Globus pallidus (tissue), 1 donor: ENCODE data around the gene EXD3.
"Not testable (repeated sequence)": the region's sequence is repeated elsewhere in the genome, so short reads cannot be mapped to it uniquely, and the experiment has no call there.

Experiments
- DNase-seq: peaks from one replicate; pipeline ENCODE4 v3.0.0-alpha.2; 2015; ENCODE audit warnings: low spot score

EXD3 gene

DNA sequence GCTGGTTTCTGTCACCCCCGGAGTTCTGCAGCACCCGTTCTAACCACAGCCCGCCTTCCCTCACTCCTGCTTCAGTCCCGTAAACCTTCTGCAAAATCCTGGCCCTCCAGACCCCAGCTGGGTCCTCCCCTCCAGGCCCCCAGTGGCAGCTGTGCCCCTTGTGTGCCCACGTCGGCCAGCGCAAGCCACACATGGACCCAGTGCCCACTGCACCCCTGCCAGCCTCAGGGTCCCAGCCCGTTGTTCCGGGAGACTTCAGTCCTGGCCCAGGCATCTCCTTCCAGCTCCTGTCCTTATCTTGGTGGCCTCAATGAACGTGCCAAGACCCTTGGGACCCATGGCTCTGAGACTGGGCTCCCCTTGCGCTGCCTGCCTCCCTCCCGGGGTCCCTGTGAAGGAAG lies 43.2 kb downstream of the EXD3 start:
- DNase-seq: no peak

DNA sequence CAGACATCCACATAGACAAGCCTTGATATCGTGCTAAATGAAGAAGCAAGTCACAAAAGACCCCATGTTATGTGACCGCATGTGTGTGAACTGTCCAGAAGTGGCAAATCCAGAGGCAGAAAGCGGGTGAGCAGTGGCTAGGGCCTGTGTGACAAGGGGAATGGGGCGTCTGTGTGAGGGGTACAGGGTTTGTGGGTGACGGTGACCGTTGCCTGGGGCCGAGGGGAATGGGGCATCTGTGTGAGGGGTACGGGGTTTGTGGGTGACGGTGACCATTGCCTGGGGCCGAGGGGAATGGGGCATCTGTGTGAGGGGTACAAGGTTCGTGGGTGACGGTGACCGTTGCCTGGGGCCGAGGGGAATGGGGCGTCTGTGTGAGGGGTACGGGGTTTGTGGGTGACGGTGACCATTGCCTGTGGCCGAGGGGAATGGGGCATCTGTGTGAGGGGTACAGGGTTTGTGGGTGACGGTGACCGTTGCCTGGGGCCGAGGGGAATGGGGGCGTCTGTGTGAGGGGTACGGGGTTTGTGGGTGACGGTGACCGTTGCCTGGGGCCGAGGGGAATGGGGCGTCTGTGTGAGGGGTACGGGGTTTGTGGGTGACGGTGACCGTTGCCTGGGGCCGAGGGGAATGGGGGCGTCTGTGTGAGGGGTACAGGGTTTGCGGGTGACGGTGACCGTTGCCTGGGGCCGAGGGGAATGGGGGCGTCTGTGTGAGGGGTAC lies 44.1 kb downstream of the EXD3 start:
- DNase-seq: not testable (repeated sequence)

DNA sequence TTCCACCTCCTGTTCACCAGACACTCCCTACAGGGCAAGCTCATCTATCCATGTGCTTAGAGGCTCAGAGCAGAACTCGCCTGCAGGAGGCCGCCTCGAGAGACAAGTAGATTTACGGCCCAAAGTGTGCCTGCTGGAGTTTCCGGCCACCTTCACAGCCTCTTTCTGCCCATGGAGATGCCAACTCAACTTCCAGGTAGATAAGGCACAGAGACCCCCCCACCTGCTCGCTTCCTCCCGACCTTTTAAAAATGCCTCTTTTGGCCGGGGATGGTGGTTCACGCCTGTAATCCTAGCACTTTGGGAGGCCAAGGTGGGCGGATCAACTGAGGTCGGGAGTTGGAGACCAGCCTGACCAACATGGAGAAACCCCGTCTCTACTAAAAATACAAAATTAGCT lies 46.6 kb downstream of the EXD3 start:
- DNase-seq: no peak

DNA sequence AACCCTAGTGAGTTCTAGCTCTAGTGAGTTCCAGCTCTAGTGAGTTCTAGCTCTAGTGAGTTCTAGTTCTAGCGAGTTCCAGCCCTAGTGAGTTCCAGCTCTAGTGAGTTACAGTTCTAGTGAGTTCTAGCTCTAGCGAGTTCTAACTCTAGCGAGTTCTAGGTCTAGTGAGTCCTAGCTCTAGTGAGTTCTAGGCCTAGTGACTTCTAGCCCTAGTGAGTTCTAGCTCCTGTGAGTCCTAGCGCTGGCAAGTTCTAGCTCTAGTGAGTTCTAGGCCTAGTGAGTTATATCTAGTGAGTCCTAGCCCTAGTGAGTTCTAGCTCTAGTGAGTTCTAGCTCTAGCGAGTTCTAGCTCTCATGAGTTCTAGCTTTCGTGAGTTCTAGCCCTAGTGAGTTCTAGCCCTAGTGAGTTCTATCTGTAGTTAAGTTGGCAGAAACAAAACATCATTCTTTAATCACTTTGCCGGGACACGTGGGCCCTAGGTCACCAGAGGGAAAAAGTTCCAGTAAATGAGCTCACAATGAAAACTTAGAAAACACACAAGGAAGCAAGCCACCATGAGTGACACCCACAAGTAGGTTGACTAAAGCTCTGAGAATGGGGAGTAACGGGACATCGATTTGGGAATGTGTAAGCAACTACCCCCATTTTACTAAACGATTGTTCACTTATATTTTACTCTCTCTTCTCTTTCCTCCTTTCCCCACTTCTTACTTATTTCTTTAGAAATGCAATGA lies 47.5 kb downstream of the EXD3 start:
- DNase-seq: no peak

DNA sequence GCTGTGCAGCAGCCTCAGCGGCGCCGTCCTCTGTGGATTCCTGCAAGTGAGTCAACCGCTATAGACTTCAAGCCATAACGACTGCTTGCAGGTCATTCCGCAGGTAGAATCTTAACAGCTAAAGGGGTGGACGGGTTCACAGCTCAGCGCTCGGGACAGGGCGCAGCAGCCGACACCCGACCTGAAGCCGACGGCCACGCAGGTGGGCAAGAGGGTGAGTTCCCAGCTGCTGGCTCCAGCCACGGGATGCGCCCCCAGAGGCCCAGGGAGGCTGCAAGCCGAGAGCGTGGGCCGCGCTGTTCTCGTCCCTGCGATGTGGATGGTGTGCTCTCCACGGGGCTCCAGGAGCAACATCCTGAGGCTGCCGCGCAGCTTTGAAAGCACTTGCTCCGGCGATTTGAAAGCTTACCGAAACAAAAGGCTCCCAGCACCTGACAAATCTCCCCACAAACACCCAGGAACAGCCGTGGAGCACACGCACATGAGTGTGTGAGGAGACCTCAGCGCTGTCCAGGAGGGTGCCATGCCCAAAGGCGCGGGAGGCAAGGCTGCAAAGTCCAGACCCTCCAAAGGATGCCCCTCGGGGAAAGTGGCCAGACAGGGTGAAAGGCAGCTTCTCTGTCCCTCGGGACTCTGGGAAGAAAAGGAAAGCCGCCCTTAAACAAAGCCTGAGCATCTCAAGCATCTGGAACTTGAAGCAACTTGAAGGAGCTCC lies 48.7 kb downstream of the EXD3 start:
- DNase-seq: no peak

DNA sequence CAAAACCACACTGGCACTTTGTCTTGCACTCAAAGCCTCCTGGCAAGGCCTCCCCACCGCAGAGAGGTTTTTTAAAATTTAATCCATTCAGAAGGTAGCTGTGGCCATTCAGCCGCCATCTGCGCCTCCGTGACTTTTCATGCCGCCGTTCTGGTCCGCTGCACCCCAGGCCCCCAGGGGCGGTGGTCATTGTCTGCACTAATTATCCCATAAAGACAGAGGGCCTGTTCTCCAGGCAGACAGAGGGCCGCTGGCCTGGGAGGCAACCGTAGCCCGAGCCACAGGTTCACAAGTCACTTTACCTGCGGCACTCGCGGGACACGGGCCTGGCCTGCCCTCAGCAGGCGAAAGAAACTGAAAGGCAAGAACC lies 49.4 kb downstream of the EXD3 start:
- no peak for DNase-seq

DNA sequence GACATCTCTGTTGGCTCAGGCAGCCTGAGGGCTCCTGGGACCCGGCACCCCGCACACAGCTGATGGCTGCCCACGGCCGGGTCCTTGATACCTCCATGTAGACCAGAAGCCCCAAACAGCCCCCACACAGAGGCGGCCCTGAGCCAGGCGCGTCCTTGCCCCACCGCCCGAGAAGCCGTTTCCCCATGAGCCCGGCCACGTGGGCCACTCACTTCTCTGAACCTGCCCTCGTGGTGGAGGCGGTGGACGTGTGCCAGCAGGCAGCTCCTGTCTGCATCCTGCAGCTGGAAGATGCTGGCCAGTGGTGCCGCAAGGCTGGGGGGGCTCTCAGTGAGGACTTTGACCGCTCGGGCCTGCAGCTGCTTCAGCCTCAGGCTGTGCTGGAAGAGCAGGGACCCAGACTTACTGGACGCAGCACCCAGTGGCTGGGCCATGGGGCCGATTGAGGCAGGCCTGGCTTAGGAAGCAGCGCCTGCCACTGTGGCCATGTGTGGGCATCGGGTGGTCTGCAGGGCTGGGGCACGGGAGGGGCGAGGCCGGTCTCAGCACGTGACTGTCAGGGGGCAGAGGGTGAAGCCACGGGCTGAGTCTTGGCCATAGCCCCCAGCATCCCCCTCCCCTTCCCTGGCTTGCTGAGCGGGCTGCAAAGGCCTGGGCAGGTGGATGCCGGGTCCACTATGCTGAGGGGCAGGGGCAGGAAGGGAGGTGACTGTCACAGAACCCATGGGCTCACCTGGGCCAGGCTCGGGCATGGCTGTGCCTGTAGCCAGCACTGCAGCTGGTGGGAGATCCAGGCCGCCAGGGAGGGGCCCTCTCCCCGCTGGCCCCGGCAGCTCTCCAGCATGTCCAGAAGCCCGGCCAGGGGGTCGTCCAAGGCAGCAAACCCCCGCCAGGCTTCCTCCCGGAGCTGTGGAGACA lies 50.0 kb downstream of the EXD3 start:
- no peak for DNase-seq

DNA sequence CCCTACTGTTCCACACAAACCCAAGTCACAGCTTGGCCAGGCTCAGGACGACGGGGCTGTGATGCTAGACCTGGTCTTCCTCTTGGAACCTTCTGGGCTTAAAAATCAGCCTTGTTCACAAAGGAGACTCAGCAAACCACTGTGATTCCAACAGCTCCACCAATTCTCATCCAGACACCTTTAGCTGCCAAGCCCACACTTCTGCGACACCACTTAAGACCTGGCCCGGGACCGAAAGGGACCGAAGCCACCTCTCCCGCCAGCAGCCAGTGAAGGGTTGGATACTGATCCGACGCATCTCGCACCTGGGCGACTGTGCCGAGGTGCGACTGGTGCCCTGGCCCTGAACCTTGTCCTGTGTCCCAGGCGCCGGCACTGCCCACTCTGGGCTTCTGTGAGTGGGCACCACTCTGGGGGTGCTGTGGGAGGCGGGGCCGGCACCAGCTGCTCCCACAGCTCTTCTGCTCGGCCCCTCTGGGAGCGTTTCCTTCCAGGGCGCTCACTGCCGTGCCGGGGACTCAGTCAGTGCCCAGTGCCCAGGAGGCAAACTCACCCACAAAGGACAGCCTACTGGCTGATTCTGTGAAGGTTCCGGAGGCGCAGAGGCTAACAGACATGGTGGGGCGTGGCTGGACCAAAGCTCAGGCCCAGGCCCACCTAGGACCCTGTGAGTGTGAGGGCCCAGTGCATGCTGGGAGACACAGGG lies 50.9 kb downstream of the EXD3 start:
- DNase-seq: no peak

DNA sequence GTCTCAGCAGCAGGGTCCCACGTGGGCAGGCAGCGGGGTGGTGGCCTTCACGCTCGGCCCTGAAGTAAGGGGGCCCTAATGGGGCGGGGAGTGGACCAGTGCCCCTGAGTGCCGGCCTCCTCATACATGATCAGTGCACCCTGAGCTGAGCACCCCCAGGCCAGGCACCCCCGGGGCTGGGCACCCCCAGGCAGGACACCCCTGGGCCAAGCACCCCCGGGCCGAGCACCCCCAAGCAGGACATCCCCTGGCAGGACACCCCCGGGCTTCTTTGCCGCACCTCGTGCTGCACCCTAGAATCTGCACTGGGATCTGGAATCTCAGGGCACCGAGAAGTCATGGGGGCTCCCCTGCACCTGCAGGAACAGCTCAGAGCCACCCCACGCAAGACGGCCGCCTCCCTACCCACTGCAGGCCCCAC lies 51.4 kb downstream of the EXD3 start:
- no peak for DNase-seq

DNA sequence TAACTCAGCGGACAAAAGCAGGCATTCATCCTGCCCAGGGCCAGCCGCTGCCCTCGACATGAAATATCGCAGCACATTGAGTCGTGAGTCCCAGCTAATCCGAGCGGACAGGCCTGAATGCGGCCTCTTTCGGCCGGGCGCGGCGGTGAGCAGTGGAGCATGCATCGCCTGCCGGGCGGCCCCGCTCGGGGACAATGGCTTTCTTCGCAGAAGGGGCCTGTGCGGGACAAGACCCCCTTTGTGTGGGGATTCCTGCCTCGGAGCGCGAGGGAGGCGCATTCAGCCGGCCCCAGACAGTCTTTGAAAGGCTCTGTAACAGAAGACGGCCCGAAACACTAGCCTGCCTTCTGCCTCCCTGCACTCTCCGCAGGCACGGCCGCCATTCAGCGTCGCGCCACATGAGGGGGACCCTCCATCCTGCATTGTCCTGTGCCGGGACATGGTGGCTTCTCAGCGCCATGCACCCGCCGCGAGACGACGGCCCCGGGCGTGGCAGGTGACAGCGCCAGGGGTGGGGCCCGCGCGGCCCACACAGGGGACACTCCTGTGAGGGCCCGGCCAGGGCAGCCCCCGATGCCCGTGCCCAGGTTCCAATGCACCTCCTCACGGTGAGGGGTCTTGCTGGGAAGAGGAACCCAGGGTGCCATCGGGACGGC lies 52.0 kb downstream of the EXD3 start:
- peak; percentile 50 for DNase-seq

DNA sequence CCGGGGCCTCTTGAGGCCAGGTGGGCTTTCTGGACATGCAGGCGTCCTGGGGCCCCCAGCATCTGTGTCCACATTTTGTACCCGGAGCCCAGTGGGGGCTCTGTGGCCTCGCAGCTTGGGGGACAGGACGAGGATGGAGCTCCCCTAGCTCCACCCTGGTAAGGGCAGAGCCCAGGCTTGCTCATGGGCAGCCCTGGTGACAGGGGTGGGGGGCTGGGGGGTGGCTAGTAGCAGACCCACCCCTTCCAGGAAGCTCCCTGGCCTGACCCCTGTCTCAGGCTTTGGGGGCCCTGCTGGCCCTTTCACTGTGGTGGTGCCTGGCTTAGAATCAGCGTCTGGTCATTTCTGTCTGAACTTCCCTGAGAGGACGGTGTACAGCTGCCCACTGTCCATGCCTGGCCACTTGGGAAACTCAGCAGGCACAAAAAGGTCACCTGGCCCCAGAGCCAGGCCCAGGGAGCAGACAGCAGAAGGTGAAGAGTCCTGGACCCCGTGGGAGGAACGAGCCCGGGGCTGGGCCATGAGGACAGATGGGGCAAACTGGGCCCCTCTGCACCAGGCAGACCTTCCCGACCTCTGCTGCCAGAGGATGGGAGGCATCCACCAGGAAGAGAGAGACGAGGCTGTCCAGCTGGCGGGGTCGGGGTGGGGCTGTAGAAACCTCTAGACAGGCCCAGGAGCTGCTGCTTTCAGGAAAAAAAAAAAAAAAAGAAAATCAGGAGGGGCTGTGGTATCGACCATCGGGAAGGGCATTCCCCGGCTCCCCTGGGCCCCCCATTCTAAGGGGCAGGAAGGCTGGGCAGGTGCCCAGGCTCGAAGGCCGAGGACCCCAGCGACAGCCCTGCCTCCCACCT lies 52.8 kb downstream of the EXD3 start:
- DNase-seq: no peak

DNA sequence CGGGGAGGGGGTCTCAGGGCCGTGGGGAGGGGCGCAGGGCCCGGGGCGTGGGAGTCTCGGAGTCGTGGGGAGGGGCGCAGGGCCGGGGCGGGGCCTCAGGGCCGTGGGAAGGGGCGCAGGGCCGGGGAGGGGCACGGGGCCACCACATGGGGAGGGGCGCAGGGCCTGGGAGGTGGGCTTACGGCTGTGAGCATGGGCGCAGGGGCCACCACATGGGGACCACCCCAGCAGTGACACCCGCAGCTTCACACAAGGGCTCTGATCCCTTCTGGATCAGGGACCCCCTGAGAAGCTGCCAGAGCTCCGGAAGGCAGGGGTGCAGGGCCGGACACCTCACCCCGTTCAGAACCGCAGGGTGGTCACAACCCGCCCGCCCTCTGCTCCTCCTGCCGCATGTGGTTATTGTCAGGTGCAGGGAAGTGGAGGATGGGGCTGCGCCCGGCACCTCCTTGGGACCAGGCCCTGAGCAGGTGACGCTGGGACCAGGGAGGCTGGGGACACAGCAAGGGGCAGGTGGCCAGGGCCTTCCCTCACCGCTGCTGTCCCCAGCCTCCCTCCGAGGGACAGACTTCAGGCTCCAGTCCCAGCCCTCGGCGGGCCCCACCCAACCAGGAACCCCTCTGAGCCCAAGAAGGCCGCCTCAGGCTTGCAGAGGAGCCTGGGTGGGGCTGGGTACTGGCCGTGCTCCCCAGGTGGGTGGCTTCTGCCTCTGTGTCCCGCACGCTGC lies 53.7 kb downstream of the EXD3 start:
- no peak for DNase-seq

DNA sequence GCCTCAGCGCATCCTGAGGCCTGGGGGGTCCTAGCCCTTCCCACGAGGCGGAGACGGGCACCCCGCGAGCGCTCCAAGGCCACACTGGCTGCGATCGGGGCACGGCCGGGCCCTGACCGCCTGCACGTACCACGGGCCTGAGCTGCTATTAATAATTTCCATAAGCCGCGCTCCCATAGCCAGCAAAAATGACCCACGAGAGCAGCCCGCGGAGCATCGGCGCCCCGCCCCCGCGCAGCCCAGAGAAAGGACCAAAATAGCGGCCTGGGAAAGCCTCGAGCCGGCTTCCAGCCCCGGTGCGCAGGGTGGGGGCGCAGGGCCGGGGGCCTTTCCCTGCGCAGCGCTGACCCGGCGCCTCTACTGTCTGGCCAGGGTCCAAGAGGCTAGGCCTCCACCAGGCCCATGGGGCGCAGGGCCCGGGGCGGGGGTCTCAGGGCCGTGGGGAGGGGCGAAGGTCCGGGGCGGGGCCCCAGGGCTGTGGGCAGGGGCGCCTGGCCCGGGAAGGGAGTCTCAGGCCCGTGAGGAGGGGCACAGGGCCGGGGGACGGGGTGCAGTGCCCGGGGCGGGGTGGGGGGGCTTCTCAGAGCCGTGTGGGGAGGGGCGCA lies 54.4 kb downstream of the EXD3 start:
- no peak for DNase-seq

DNA sequence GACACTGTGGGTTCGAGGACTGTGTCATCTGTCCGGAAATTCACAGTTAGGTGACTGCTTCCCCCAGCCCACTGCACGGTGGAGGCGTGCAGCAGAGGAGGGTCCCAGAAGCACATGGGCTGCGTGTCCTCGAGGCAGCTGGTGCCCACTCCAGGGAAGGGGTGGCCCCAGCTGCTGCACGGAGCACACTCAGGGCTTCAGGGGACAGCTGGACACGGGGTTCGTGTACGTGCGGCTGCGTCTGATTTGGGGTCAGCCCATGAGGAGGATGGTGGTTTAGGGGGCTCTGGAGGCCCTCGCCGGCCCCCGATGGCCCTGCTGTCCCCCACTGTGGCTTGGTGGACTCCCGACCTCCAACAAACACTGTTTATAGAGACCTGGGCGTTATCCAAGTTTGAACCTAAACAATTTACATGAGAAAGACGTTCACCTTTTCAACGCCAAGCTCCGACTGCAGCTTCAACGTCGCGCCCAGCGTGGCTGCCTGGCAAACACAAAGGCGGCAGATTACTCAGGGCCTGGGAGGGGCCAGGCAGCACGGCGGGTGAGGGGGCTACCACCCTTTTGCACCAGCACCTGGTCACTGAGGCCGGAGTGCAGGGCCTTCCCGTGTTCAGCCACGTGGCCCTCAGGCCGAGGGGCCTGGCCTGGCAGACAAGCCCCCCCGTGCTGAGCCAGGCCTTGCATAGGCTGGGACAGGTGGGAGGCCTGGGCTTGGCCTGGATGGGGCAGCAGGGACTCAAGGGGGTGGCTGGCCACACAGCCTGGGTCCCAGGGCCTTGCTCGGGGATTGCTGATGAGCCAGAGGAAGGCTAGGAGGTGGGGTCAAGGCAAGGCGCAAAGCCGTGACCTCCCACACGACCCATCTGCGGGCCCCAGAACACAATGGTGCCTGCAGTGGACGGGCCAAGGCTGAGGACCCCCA lies 55.2 kb downstream of the EXD3 start:
- no peak for DNase-seq

DNA sequence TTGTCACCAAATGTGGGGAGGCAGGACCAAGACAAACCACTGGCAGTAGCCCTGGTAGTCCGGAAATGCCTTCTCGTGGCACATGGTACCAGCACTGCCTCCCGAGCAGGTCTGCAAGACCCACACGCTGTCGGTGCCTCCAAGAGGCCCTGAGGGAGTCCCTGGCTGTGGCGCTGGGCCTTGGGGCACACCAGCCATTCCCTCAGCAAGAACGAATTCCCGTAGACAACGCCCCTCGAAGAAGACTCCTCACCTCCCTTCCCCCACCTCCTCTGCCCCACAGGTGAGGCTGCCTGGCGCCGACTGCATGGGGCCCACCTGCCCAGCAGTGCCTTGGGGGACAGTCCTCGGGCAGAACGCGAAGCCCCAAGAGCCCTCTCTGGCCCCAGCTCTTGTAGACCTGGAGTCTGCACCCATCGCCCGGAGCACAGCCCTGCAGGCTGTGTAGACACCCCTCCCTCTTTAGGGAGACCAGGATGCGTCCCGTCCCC lies 56.0 kb downstream of the EXD3 start:
- DNase-seq: no peak

DNA sequence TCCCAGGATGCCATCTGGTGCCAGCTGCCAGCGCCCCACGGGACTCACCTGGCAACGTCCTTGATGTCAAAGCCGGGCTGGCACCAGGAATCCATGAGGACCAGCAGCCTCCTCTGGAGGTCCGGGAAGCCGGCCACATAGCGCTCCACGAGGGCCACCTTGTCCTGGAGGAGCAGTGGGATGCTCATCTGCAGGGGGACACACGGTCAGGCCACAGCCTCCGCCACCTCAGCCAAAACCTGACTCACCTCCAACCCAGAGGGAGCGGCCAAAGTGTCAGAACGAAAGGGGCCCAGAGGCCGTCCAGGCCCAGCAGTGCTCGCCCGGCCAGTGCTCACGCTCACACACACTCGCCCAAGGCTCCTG lies 56.5 kb downstream of the EXD3 start:
- no peak for DNase-seq
